Measurements from ENCODE around the gene AGO1. TPM values are rescaled to one million over a fixed set of nuclear protein-coding genes. Genes with fewer than 3 reads are reported as not detected.

AGO1 gene
- total and polyA plus RNA-seq, 2 donors (not counting 1 experiment from before 2014, with no cell fraction given), result 10.1 to 41.3 TPM

- Histone ChIP-seq H3K4me3 (ENCODE audit: control extremely low read depth in 1 of 5, extremely low read depth in 1 of 5, insufficient read depth in 1 of 5, low read depth in 2 of 5, low read length in 4 of 5) (no peak overlapping the region), H3K36me3 (replicated peaks in 1 of 2; ENCODE audit: control extremely low read depth in 1 of 2, control insufficient read depth in 1 of 2, extremely low read depth in 1 of 2, insufficient read depth in 2 of 2, low read length in 1 of 2) (peaks cover 0 to 25% of the 10 kb centered on the region in 2 experiments), H3K79me2 (ENCODE audit: control insufficient read depth, insufficient read depth, low read length) (no peaks in the 10 kb centered on the region), H3K4me2 (replicated peaks; ENCODE audit: low read depth, low read length, poor library complexity, severe bottlenecking) (no peak overlapping the region), H3K9me3 (ENCODE audit: control extremely low read depth in 1 of 3, control insufficient read depth in 2 of 3, insufficient read depth in 1 of 3, low read length in 2 of 3) (no peaks in the 10 kb centered on the region), H3K9ac (ENCODE audit: low read length) (no peak overlapping the region), H3K27me3 (replicated peaks in 1 of 4; ENCODE audit: control extremely low read depth in 1 of 4, control insufficient read depth in 3 of 4, insufficient read depth in 4 of 4, low read length in 3 of 4) (no peaks in the 10 kb centered on the region), H3K27ac (ENCODE audit: low read length in 2 of 2) (no peak overlapping the region), H3K4me1 (ENCODE audit: control insufficient read depth in 2 of 2, insufficient read depth in 2 of 2, low read length in 2 of 2) (peaks cover 9 to 17% of the 10 kb centered on the region in 2 donors), H2AFZ (ENCODE audit: insufficient read depth, low read depth, low read length, poor library complexity, severe bottlenecking) (no peak overlapping the region), H4K20me1 (ENCODE audit: control insufficient read depth, insufficient read depth, low read length, poor library complexity, severe bottlenecking) (no peaks in the 10 kb centered on the region)
- intact Hi-C loops (cut with micrococcal nuclease), result no loop called here
- Mint-ChIP-seq H3K4me1 (peaks cover 17% of the 10 kb centered on the region), H3K4me3 (no peak overlapping the region), H3K9me3 (ENCODE audit: insufficient read depth) (no peaks in the 10 kb centered on the region), H3K27ac (no peak overlapping the region), H3K27me3 (no peaks in the 10 kb centered on the region)
- POLR2A ChIA-PET, result interaction anchor here (0.7 kb wide), 1 partner anchor 9 kb away, joined by 3 read pairs; no protein-coding TSS in a partner anchor
- ATAC-seq (ENCODE audit: low read depth), result no peak
- DNase-seq, result no peak
- CTCF ChIA-PET, result interaction anchor here (2.6 kb wide), 1 partner anchor 44 kb away, joined by 9 read pairs; no protein-coding TSS in a partner anchor
- no peak for TF ChIP-seq CTCF (IDR thresholded peaks at IDR 0.05)
- no peak for TF ChIP-seq EZH2 (IDR thresholded peaks at IDR 0.05; ENCODE audit: borderline replicate concordance, insufficient read depth, low read depth, low read length, poor library complexity, severe bottlenecking)
Observed at GRCh38 chr1:35923791-35924221, 40.8 kb downstream of the AGO1 start.

DNA sequence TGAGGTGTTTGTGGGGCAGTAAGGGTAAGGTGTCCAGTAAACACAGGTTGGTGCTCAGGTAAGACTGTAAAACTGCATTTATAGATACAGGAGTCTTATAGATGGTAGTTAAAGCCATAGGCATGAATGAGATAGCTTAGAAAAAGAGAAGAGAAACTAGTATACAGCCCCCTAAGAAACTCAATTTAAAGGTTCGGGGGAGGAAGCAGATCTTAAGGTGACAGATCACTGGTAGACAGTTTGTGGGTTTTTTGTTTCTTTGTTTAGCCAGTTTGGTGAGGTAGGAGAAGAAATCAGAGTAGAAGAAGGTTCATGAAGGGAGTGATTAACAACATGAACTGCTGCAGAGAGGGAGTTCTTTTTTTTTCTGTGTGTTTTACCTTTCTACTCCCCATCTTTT is 41.8 kb downstream of the AGO1 start:
- Histone ChIP-seq H3K9me3 (ENCODE audit: control extremely low read depth in 1 of 3, control insufficient read depth in 2 of 3, insufficient read depth in 1 of 3, low read length in 2 of 3) (no peaks in the 10 kb centered on the region), H3K27me3 (replicated peaks in 1 of 4; ENCODE audit: control extremely low read depth in 1 of 4, control insufficient read depth in 3 of 4, insufficient read depth in 4 of 4, low read length in 3 of 4) (no peaks in the 10 kb centered on the region), H3K36me3 (replicated peaks in 1 of 2; ENCODE audit: control extremely low read depth in 1 of 2, control insufficient read depth in 1 of 2, extremely low read depth in 1 of 2, insufficient read depth in 2 of 2, low read length in 1 of 2) (peaks cover 0 to 15% of the 10 kb centered on the region in 2 experiments), H3K4me3 (ENCODE audit: control extremely low read depth in 1 of 5, extremely low read depth in 1 of 5, insufficient read depth in 1 of 5, low read depth in 2 of 5, low read length in 4 of 5) (no peak overlapping the region), H3K9ac (ENCODE audit: low read length) (no peak overlapping the region), H2AFZ (ENCODE audit: insufficient read depth, low read depth, low read length, poor library complexity, severe bottlenecking) (no peak overlapping the region), H3K27ac (ENCODE audit: low read length in 2 of 2) (peak overlapping the region in 1 of 2 donors; percentile 20), H4K20me1 (ENCODE audit: control insufficient read depth, insufficient read depth, low read length, poor library complexity, severe bottlenecking) (no peaks in the 10 kb centered on the region), H3K4me1 (ENCODE audit: control insufficient read depth in 2 of 2, insufficient read depth in 2 of 2, low read length in 2 of 2) (peaks cover 10 to 17% of the 10 kb centered on the region in 2 donors), H3K4me2 (replicated peaks; ENCODE audit: low read depth, low read length, poor library complexity, severe bottlenecking) (peak overlapping the region; percentile 17), H3K79me2 (ENCODE audit: control insufficient read depth, insufficient read depth, low read length) (no peaks in the 10 kb centered on the region)
- CTCF ChIA-PET, result no interaction called here
- ATAC-seq (ENCODE audit: low read depth) (peak; percentile 36), DNase-seq (peak; percentile 20)
- Mint-ChIP-seq H3K9me3 (ENCODE audit: insufficient read depth) (no peaks in the 10 kb centered on the region), H3K4me1 (peaks cover 17% of the 10 kb centered on the region), H3K27me3 (no peaks in the 10 kb centered on the region), H3K27ac (no peak overlapping the region), H3K4me3 (no peak overlapping the region)
- intact Hi-C loops (cut with micrococcal nuclease), result no loop called here
- TF ChIP-seq CTCF (IDR thresholded peaks at IDR 0.05), result no peak
- TF ChIP-seq EZH2 (IDR thresholded peaks at IDR 0.05; ENCODE audit: borderline replicate concordance, insufficient read depth, low read depth, low read length, poor library complexity, severe bottlenecking), result no peak
- WGBS (ENCODE audit: insufficient coverage), result no CpG with 5 or more reads among the region's 1 CpG
- POLR2A ChIA-PET, result no interaction called here
